ENCODE results near the gene FAM83G.

FAM83G gene

GRCh38 chr17:18950944-18951905 is 53.3 kb downstream of the FAM83G start:
- TF ChIP-seq, protein P1, sequence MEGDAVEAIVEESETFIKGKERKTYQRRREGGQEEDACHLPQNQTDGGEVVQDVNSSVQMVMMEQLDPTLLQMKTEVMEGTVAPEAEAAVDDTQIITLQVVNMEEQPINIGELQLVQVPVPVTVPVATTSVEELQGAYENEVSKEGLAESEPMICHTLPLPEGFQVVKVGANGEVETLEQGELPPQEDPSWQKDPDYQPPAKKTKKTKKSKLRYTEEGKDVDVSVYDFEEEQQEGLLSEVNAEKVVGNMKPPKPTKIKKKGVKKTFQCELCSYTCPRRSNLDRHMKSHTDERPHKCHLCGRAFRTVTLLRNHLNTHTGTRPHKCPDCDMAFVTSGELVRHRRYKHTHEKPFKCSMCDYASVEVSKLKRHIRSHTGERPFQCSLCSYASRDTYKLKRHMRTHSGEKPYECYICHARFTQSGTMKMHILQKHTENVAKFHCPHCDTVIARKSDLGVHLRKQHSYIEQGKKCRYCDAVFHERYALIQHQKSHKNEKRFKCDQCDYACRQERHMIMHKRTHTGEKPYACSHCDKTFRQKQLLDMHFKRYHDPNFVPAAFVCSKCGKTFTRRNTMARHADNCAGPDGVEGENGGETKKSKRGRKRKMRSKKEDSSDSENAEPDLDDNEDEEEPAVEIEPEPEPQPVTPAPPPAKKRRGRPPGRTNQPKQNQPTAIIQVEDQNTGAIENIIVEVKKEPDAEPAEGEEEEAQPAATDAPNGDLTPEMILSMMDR (IDR thresholded peaks at IDR 0.05; ENCODE audit: low read depth, low read length, missing control alignments), result no peak
- DNase-seq (ENCODE audit: extremely low read depth, low read depth), result no peak
- H3K4me3 ChIP-seq (replicated peaks; ENCODE audit: low read depth, low read length), result no peak overlapping the region

DNA sequence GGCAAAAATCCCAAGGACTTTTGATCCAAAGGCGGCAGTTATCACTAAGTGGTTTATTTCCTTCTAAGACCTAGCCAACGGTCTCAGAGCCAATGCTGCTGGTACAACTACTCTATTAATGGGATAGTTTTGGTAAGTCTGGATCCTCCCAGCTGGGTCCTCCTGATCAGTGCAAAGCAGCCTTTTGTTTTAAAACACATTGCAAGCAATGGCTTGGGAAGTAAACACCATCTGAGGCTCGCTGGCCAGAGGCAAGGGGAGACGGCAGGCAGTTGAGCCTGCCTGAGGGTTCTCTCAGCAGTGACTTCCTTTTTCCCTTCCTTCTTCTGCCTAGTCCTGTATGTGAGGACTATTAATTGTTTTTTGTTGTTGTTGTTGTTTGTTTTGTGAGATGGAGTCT is 54.2 kb downstream of the FAM83G start:
- DNase-seq (ENCODE audit: extremely low read depth, low read depth), result no peak
- no peak overlapping the region for H3K4me3 ChIP-seq (replicated peaks; ENCODE audit: low read depth, low read length)

GRCh38 chr17:18949566-18949965 is 55.0 kb downstream of the FAM83G start:
- DNase-seq (ENCODE audit: extremely low read depth, low read depth), result no peak
- TF ChIP-seq, protein P1 (IDR thresholded peaks at IDR 0.05; ENCODE audit: low read depth, low read length, missing control alignments), result no peak
- no peak overlapping the region for H3K4me3 ChIP-seq (replicated peaks; ENCODE audit: low read depth, low read length)

More for the DNA sequence above, 54.2 kb downstream of the FAM83G start:
- TF ChIP-seq, protein P1 (IDR thresholded peaks at IDR 0.05; ENCODE audit: low read depth, low read length, missing control alignments), result no peak

GRCh38 chr17:18948476-18949006 is 56.0 kb downstream of the FAM83G start:
- no peak for DNase-seq (ENCODE audit: extremely low read depth, low read depth)

DNA sequence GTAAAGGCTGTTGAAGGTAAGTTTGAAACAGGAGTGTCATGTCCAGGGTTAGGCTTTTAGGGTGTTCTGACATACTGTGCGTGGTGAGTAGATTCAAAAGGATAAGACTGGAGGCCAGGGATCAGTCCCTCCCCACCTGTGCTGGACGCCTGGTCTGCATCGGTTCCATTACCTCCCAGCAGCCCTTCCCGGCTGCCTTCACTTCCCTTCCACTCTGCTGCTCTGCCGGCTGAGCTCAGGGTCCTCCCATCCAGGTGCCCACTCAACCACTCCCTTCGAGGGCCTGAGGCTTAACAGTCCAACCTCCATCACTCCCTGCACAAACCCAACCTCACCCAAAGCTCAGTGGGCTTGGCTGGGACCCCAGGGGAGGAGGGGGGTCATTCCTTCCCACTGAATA is 56.7 kb downstream of the FAM83G start:
- TF ChIP-seq, protein P1 (IDR thresholded peaks at IDR 0.05; ENCODE audit: low read depth, low read length, missing control alignments), result no peak
- no peak for DNase-seq (ENCODE audit: extremely low read depth, low read depth)
- no peak overlapping the region for H3K4me3 ChIP-seq (replicated peaks; ENCODE audit: low read depth, low read length)

More at GRCh38 chr17:18948476-18949006, 56.0 kb downstream of the FAM83G start:
- no peak overlapping the region for H3K4me3 ChIP-seq (replicated peaks; ENCODE audit: low read depth, low read length)
- TF ChIP-seq, protein P1 (IDR thresholded peaks at IDR 0.05; ENCODE audit: low read depth, low read length, missing control alignments), result no peak

GRCh38 chr17:18946536-18946935 is 58.0 kb downstream of the FAM83G start:
- TF ChIP-seq, protein P1 (IDR thresholded peaks at IDR 0.05; ENCODE audit: low read depth, low read length, missing control alignments), result no peak

More at GRCh38 chr17:18946536-18946935, 58.0 kb downstream of the FAM83G start:
- no peak for DNase-seq (ENCODE audit: extremely low read depth, low read depth)
- H3K4me3 ChIP-seq (replicated peaks; ENCODE audit: low read depth, low read length), result no peak overlapping the region
